ENCODE data around the gene ALOX5AP. TPM values are rescaled to one million over a fixed set of nuclear protein-coding genes. Genes with fewer than 3 reads are reported as not detected.
A peak's percentile ranks its signal among the peaks of the same experiment; 100 is the strongest.
"Not testable (repeated sequence)": the region's sequence is repeated elsewhere in the genome, so short reads cannot be mapped to it uniquely, and the experiment has no call there.

Gene ALOX5AP
- total RNA-seq, 1 donor: 0.43 TPM

DNA sequence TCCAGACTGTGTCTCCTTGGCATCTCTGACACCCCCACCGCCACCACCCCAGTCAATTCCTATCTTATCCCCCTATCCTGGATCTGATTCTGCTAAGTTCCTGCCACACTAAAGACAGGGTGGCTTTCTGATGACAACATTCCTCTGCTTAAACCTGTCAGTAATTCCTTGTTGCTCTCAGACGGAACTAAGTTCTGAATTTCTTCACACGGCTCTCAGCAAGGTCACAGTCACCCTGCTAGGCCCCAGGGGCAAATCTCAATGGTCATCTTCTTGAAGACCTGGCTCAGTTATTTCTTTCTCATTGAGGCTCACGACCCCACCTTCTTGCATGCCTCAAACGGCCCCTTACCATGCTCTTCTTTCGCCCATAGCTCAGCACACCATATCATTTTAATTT is 7.6 kb downstream of the ALOX5AP start:
- TF ChIP-seq, protein P1, sequence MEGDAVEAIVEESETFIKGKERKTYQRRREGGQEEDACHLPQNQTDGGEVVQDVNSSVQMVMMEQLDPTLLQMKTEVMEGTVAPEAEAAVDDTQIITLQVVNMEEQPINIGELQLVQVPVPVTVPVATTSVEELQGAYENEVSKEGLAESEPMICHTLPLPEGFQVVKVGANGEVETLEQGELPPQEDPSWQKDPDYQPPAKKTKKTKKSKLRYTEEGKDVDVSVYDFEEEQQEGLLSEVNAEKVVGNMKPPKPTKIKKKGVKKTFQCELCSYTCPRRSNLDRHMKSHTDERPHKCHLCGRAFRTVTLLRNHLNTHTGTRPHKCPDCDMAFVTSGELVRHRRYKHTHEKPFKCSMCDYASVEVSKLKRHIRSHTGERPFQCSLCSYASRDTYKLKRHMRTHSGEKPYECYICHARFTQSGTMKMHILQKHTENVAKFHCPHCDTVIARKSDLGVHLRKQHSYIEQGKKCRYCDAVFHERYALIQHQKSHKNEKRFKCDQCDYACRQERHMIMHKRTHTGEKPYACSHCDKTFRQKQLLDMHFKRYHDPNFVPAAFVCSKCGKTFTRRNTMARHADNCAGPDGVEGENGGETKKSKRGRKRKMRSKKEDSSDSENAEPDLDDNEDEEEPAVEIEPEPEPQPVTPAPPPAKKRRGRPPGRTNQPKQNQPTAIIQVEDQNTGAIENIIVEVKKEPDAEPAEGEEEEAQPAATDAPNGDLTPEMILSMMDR (IDR thresholded peaks at IDR 0.05; ENCODE audit: insufficient read depth, low read depth, low read length): no peak
- H3K4me3 ChIP-seq (ENCODE audit: low read depth, low read length): no peak overlapping the region
- no peak for DNase-seq (ENCODE audit: low read depth)

DNA sequence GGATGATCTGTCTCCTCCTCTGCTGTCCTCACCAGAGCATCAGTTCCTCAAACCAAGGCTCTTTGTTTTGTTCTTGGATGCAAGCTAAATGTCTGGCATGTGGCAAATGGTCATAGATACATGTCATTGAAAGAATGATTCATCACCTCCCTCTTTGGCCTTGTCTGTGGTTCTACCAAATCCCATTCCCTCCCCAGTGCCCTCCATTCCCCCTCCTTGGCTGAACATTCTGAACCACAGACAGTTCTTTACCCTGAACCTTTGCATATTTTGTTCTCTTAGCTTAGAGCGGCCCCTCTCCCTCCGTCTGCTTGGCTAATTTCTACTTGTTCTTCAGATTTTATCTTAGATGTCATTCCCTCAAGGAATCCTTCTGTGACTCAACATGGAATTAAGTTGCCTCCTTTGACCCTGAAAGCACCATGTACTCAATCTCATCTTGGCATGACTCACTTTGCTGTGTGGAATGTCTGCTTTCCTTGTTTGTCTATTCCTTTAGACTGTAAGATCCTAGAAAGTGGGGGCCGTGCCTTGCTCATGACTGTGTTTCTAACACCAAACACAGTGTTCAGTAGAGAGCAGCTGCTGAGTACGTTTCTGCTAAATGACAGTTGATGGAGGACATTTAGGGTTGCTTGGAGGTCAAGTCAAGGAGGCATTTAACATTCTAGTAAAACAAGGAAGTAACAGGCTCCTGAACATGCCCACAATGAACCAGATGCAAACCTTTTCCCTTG is 8.1 kb downstream of the ALOX5AP start:
- TF ChIP-seq, protein P1 (IDR thresholded peaks at IDR 0.05; ENCODE audit: insufficient read depth, low read depth, low read length): no peak
- DNase-seq (ENCODE audit: low read depth): peak; percentile 99
- H3K4me3 ChIP-seq (ENCODE audit: low read depth, low read length): peak overlapping the region; percentile 16

GRCh38 chr13:30744056-30744680 is 8.8 kb downstream of the ALOX5AP start:
- DNase-seq (ENCODE audit: low read depth): peak; percentile 67
- H3K4me3 ChIP-seq (ENCODE audit: low read depth, low read length): peak overlapping the region; percentile 16
- TF ChIP-seq, protein P1 (IDR thresholded peaks at IDR 0.05; ENCODE audit: insufficient read depth, low read depth, low read length): no peak

DNA sequence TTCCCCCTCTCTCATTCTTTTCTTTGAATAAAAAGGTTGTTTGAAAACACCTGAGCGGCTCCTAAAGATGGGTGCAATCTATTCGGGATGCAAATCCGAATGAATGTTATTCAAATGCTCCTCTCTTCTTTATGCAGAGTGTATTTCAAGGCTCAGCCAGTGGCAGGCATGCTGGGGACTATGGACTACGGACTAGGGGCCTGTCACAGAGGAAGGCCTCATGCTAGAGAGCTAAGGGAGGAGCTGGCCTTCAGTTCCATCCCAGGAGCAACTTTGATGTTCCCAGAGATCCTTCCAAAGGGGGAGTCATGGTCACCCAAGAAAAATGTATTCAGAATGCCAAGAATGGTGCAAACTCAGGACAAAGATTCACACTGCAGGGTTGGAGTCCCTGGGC is 9.3 kb downstream of the ALOX5AP start:
- H3K4me3 ChIP-seq (ENCODE audit: low read depth, low read length): no peak overlapping the region
- TF ChIP-seq, protein P1 (IDR thresholded peaks at IDR 0.05; ENCODE audit: insufficient read depth, low read depth, low read length): no peak
- DNase-seq (ENCODE audit: low read depth): no peak

DNA sequence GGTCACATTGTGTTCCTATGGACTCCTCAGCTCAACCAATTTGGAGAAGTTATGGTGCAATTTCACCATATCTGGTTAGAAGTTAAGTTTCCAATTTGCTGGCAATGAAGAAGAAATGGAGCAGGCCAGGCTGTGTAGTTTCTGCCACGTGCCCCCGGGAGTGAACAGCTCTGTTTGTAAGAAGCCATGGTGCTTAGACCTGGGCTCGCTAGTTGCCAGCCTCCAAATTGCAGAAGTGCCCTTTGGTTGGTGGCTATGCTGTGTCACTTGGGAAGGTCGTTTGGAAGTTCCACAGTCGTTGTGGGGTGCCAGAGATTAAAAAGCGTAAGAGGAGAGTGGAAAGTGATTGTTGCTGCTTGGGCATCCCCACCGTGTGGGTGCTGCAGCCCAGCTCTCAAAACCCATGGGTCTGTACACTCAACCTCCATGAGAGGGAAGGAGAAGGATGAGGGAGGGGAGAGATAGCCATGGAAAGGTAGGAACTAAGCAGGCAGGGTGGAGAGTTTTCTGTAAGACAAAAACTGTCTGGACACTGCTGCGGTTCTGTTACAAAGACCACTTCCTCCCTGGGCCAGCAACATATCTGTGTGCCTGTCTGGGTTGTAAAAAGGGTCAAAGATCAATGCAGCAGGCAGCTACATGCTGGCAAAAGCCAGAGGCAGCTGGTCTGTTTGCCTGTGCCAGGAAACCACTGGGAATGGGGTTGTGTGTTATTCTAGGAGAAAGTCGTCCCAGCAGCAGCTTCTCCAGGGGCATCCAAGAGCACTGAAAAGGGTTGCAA is 10.8 kb downstream of the ALOX5AP start:
- no peak overlapping the region for H3K4me3 ChIP-seq (ENCODE audit: low read depth, low read length)
- peak; percentile 88 for DNase-seq (ENCODE audit: low read depth)
- TF ChIP-seq, protein P1 (IDR thresholded peaks at IDR 0.05; ENCODE audit: insufficient read depth, low read depth, low read length): no peak

GRCh38 chr13:30746791-30747190 is 11.4 kb downstream of the ALOX5AP start:
- no peak overlapping the region for H3K4me3 ChIP-seq (ENCODE audit: low read depth, low read length)
- TF ChIP-seq, protein P1 (IDR thresholded peaks at IDR 0.05; ENCODE audit: insufficient read depth, low read depth, low read length): no peak
- DNase-seq (ENCODE audit: low read depth): no peak

DNA sequence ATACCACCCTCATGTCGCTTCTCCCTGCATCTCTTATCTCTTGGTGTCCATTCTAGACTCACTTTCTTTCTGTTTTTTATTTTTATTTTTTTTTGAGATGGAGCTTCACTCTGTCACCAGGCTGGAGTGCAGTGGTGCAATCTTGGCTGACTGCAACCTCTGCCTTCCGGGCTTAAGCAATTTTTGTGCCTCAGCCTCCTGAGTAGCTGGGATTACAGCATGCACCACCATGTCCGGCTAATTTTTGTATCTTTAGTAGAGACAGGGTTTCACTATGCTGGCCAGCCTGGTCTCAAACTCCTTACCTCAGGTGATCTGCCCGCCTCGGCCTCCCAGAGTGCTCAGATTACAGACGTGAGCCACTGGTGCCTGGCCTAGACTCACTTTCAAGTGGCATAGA is 12.5 kb downstream of the ALOX5AP start:
- peak; percentile 31 for DNase-seq (ENCODE audit: low read depth)
- not testable (repeated sequence) for H3K4me3 ChIP-seq (ENCODE audit: low read depth, low read length)
